ENCODE results near the gene FAM228A. TPM values are rescaled to one million over a fixed set of nuclear protein-coding genes. Genes with fewer than 3 reads are reported as not detected.
"Not testable (repeated sequence)": the region's sequence is repeated elsewhere in the genome, so short reads cannot be mapped to it uniquely, and the experiment has no call there.

Gene FAM228A
- total RNA-seq, result 0.32 TPM in 1 of 2 replicates, not detected in the other
- long read RNA-seq, result 0 reads

DNA sequence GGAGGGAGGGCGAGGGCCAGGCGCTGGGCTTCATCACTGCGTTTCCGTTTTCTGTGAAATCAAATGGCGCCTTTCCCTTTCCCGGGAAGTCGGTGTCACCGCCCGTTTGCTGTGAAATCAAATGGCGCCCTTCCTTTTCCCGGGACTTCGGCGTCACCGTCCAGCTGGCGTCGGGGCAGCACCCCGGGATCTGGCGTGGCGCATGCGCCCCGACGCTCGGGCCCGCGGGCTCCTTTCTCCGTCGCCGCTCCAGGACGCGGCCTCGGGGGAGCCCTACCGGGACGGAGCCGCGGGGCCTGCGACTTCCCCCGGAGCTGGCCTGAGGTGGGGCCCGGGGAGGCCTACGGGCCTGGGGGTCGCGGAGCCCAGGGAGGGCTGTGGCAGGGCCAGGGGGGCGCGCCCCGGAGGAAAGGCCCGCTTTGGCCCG, at the start of gene FAM228A:
Gene FAM228A, plus strand, starts transcription at position 203 of the 427 bp plus-strand sequence. CDS start 428 bp downstream, outside the sequence.
- H3K4me3 Mint-ChIP-seq (ENCODE audit: unreplicated experiment), result no peak within 1 kb of the TSS
- no peak for TF ChIP-seq CTCF (IDR thresholded peaks at IDR 0.05)
- DNase-seq (ENCODE audit: extremely low spot score, unreplicated experiment), result no peak
- H3K9me3 Mint-ChIP-seq (ENCODE audit: unreplicated experiment), result no peaks in the 10 kb centered on the region
- H3K36me3 Mint-ChIP-seq (ENCODE audit: unreplicated experiment), result no peaks in the 10 kb centered on the region
- no peak within 1 kb of the TSS for H3K27ac Mint-ChIP-seq (ENCODE audit: unreplicated experiment)
- H3K27me3 Mint-ChIP-seq (ENCODE audit: unreplicated experiment), result no peaks in the 10 kb centered on the region
- no peaks in the 10 kb centered on the region for H3K4me1 Mint-ChIP-seq (ENCODE audit: unreplicated experiment)

DNA sequence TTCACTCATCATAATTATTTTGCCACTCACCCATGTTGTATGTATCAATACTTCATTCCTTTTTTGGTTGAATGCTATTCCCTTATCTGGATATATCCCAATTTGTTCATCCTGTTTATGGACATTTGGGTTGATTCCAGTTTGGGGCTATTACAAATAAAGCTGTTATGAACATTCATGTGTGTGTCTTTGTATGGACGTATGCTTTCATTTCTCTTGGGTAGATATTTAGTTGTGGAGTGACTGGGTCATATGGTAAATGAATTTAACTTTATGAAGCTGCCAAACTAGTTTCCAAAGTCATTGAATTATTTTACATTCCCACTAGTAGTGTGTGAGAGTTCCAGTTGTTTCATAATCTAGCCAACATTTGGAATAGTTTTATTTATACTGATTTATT, 48.9 kb upstream of the FAM228A start:
- H3K27ac Mint-ChIP-seq (ENCODE audit: unreplicated experiment), result no peak overlapping the region
- H3K27me3 Mint-ChIP-seq (ENCODE audit: unreplicated experiment), result no peaks in the 10 kb centered on the region
- no peak for TF ChIP-seq CTCF (IDR thresholded peaks at IDR 0.05)
- peaks cover 8% of the 10 kb centered on the region for H3K36me3 Mint-ChIP-seq (ENCODE audit: unreplicated experiment)
- H3K4me3 Mint-ChIP-seq (ENCODE audit: unreplicated experiment), result no peak overlapping the region
- no peak for DNase-seq (ENCODE audit: extremely low spot score, unreplicated experiment)
- H3K4me1 Mint-ChIP-seq (ENCODE audit: unreplicated experiment), result peaks cover 27% of the 10 kb centered on the region
- H3K9me3 Mint-ChIP-seq (ENCODE audit: unreplicated experiment), result no peaks in the 10 kb centered on the region

- no peak overlapping the region for H3K4me3 Mint-ChIP-seq (ENCODE audit: unreplicated experiment)
- H3K27me3 Mint-ChIP-seq (ENCODE audit: unreplicated experiment), result no peaks in the 10 kb centered on the region
- peaks cover 8% of the 10 kb centered on the region for H3K4me1 Mint-ChIP-seq (ENCODE audit: unreplicated experiment)
- peaks cover 14% of the 10 kb centered on the region for H3K9me3 Mint-ChIP-seq (ENCODE audit: unreplicated experiment)
- peaks cover 22% of the 10 kb centered on the region for H3K36me3 Mint-ChIP-seq (ENCODE audit: unreplicated experiment)
- no peak for TF ChIP-seq CTCF (IDR thresholded peaks at IDR 0.05)
- H3K27ac Mint-ChIP-seq (ENCODE audit: unreplicated experiment), result no peak overlapping the region
- no peak for DNase-seq (ENCODE audit: extremely low spot score, unreplicated experiment)
Observed at GRCh38 chr2:24132543-24132942, 42.3 kb upstream of the FAM228A start.

DNA sequence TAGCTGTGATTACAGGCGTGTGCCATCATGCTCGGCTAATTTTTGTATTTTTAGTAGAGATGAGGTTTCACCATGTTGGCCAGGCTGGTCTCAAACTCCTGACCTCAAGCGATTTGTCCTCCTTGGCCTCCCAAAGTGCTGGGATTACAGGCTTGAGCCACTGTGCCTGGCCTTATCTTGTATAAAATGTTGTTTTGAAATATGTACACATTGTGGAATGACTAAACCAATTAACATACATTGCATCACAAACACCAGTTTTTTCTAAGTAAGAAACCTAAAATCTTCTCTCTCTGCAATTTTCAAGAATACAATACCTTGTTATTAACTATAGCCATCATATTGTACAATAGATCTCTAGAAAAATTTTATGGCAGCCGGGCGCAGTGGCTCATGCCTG, 34.5 kb upstream of the FAM228A start:
- H3K27ac Mint-ChIP-seq (ENCODE audit: unreplicated experiment); H3K27me3 Mint-ChIP-seq (ENCODE audit: unreplicated experiment); DNase-seq (ENCODE audit: extremely low spot score, unreplicated experiment); H3K9me3 Mint-ChIP-seq (ENCODE audit: unreplicated experiment); H3K4me1 Mint-ChIP-seq (ENCODE audit: unreplicated experiment); H3K4me3 Mint-ChIP-seq (ENCODE audit: unreplicated experiment): not testable (repeated sequence)
- H3K36me3 Mint-ChIP-seq (ENCODE audit: unreplicated experiment), result peaks cover 13% of the 10 kb centered on the region

GRCh38 chr2:24147364-24147763, 27.5 kb upstream of the FAM228A start:
- DNase-seq (ENCODE audit: extremely low spot score, unreplicated experiment), result no peak
- no peak for TF ChIP-seq CTCF (IDR thresholded peaks at IDR 0.05)
- Mint-ChIP-seq H3K27ac (ENCODE audit: unreplicated experiment) (no peak overlapping the region), H3K4me3 (ENCODE audit: unreplicated experiment) (no peak overlapping the region), H3K4me1 (ENCODE audit: unreplicated experiment) (no peaks in the 10 kb centered on the region), H3K27me3 (ENCODE audit: unreplicated experiment) (no peaks in the 10 kb centered on the region), H3K36me3 (ENCODE audit: unreplicated experiment) (peaks cover 45% of the 10 kb centered on the region), H3K9me3 (ENCODE audit: unreplicated experiment) (peaks cover 30% of the 10 kb centered on the region)

All from osteocyte (in vitro differentiated cells).